ENCODE measurements around the gene LRRC27. TPM values are rescaled to one million over a fixed set of nuclear protein-coding genes. Genes with fewer than 3 reads are reported as not detected.

Gene LRRC27
- total and polyA plus RNA-seq, 2 of the 4 experiments (the other 2 are of a cell fraction), result 3.8 to 5.3 TPM

DNA sequence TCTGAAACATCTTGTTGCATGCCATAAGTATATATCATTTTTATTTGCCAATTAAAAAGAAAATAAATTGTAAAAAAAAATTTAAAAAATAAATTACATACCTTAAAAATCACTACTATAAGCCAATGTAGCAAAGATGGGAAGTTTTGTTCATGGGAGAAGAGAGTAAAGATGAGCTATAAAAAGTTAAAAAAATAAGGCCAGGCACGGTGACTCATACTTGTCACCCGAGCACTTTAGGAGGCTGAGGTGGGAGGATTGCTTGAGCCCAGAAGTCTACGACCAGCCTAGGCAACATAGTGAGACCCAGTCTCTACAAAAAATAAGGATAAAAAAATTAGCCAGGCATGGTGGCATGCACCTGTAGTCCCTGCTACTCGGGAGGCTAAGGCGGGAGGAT, 15.9 kb upstream of the LRRC27 start:
- peaks cover 10% of the 10 kb centered on the region for H3K9me1 ChIP-seq (ENCODE audit: insufficient read depth, low read length)
- dilution Hi-C loops (cut with HindIII; ENCODE audit: low sequenced_read_pairs, unreplicated experiment), result no loop called here
- no peaks in the 10 kb centered on the region for H3K36me3 ChIP-seq (ENCODE audit: control insufficient read depth, insufficient read depth, low read length)
- no peak overlapping the region for H3K27ac ChIP-seq (ENCODE audit: insufficient read depth, low read length)
- H3K4me1 ChIP-seq (ENCODE audit: control insufficient read depth, insufficient read depth, low read length), result peaks cover 10% of the 10 kb centered on the region
- BruUV-seq (replicated peaks), result no TSS peak
- no peak overlapping the region for H3K9ac ChIP-seq (ENCODE audit: low read depth, low read length)
- no peak overlapping the region for H2AK5ac ChIP-seq (ENCODE audit: low read depth, low read length)
- DNase-seq (no peak), ATAC-seq (ENCODE audit: low read depth) (no peak)
- 100% methylated on average over 2 of the region's 5 CpGs; no CpG with 5 or more reads in 1 of the 2 experiments for WGBS, 2 experiments (ENCODE audit: extremely low coverage in 2 of 2, insufficient read length in 1 of 2)
- no peak overlapping the region for H3K14ac ChIP-seq (replicated peaks; ENCODE audit: low read depth, low read length)
- H3K9me3 ChIP-seq (ENCODE audit: control insufficient read depth, insufficient read depth, low read length), result peaks cover 3% of the 10 kb centered on the region; the same call in 1 of the 2 replicates
- no peaks in the 10 kb centered on the region for H3K27me3 ChIP-seq (ENCODE audit: control insufficient read depth, insufficient read depth, low read length)
- no peak overlapping the region for H2BK15ac ChIP-seq (ENCODE audit: low read depth, low read length)
- POLR2A ChIA-PET (ENCODE audit: unreplicated experiment), result no interaction called here
- H2BK20ac ChIP-seq (ENCODE audit: low read depth, low read length), result no peak overlapping the region
- no peak overlapping the region for H4K8ac ChIP-seq (ENCODE audit: low read depth in 2 of 2, low read length in 2 of 2)
- no peaks in the 10 kb centered on the region for H4K20me1 ChIP-seq (ENCODE audit: insufficient read depth, low read length)
- CTCF ChIA-PET, result no interaction called here
- no peak overlapping the region for H4K91ac ChIP-seq (ENCODE audit: insufficient read depth, low read depth, low read length)
- no peak overlapping the region for H2BK5ac ChIP-seq (ENCODE audit: low read depth, low read length, poor library complexity, severe bottlenecking)
- no peak overlapping the region for H2AK9ac ChIP-seq (replicated peaks; ENCODE audit: low read depth, low read length, poor library complexity)
- H3K23ac ChIP-seq (ENCODE audit: low read depth, low read length), result no peak overlapping the region
- H3K56ac ChIP-seq (ENCODE audit: extremely low read depth, insufficient read depth, low read length), result no peak overlapping the region
- intact Hi-C loops (cut with micrococcal nuclease), result no loop called here
- no peak overlapping the region for H4K5ac ChIP-seq (ENCODE audit: low read depth, low read length)
- H3K4me3 ChIP-seq (ENCODE audit: insufficient read depth, low read depth, low read length), result no peak overlapping the region
- TF ChIP-seq FOS (IDR thresholded peaks at IDR 0.05; ENCODE audit: low read depth, low read length), result no peak
- no peak for TF ChIP-seq CHD1 (IDR thresholded peaks at IDR 0.05; ENCODE audit: low read depth, low read length)
- no peak for TF ChIP-seq CTCF (conservative IDR thresholded peaks at IDR 0.05; ENCODE audit: low read depth, low read length)
- TF ChIP-seq SMC3 (IDR thresholded peaks at IDR 0.05; ENCODE audit: low read depth, low read length), result no peak
- TF ChIP-seq RCOR1 (IDR thresholded peaks at IDR 0.05; ENCODE audit: insufficient replicate concordance, low read length), result no peak
- no peak for TF ChIP-seq MAFK (IDR thresholded peaks at IDR 0.05; ENCODE audit: low read depth, low read length)
- no peak for TF ChIP-seq NFE2L2 (IDR thresholded peaks at IDR 0.05; ENCODE audit: low read depth, low read length)
- no peak for TF ChIP-seq MAZ (IDR thresholded peaks at IDR 0.05; ENCODE audit: borderline replicate concordance, low read depth, low read length)
- TF ChIP-seq USF2 (IDR thresholded peaks at IDR 0.05; ENCODE audit: low read depth, low read length), result no peak
- no peak for TF ChIP-seq MXI1 (IDR thresholded peaks at IDR 0.05; ENCODE audit: borderline replicate concordance, low read depth, low read length)
- H3K4ac ChIP-seq (ENCODE audit: low read depth, low read length), result no peak overlapping the region
- no peak overlapping the region for H3K18ac ChIP-seq (ENCODE audit: low read depth, low read length)
- peaks cover 0 to 12% of the 10 kb centered on the region in 2 experiments; a peak in 2 of 4 replicates for H3K79me1 ChIP-seq (ENCODE audit: low read depth in 1 of 2, low read length in 2 of 2)
- no peak overlapping the region for H2BK120ac ChIP-seq (ENCODE audit: low read depth, low read length)
- in situ Hi-C loops (cut with MboI; ENCODE audit: low sequenced_read_pairs), result no loop called here
- H3K4me2 ChIP-seq (ENCODE audit: low read depth, low read length), result no peak overlapping the region
- no peak overlapping the region for H2AFZ ChIP-seq (replicated peaks; ENCODE audit: low read length, poor library complexity)
